ENCODE data around the gene CRYBG1.

- TF ChIP-seq CTCF (IDR thresholded peaks at IDR 0.05), result no peak
- TF ChIP-seq POLR2A (IDR thresholded peaks at IDR 0.05), result no peak
Measured at GRCh38 chr6:106490436-106490835, 129.9 kb downstream of the CRYBG1 start.
